Measurements from ENCODE around the gene AP5S1. TPM values are rescaled to one million over a fixed set of nuclear protein-coding genes. Genes with fewer than 3 reads are reported as not detected.
A peak's percentile ranks its signal among the peaks of the same experiment; 100 is the strongest.

The AP5S1 gene
- total and polyA plus RNA-seq, 2 donors (not counting 1 experiment from before 2014, with no cell fraction given), result 11.8 to 17.8 TPM

- Histone ChIP-seq H3K27me3 (ENCODE audit: control insufficient read depth, insufficient read depth, low read length) (no peaks in the 10 kb centered on the region), H4K20me1 (ENCODE audit: control insufficient read depth, extremely low read depth, insufficient read depth, low read length) (no peaks in the 10 kb centered on the region), H3K9ac (ENCODE audit: insufficient read depth, low read length) (peak overlapping the region; percentile 91), H3K4me3 (replicated peaks in 1 of 4; ENCODE audit: control extremely low read depth in 1 of 4, insufficient read depth in 1 of 4, low read depth in 3 of 4, low read length in 4 of 4) (peak overlapping the region; percentile 67 to 96 (median 93)), H3K27ac (ENCODE audit: insufficient read depth, low read length) (peak overlapping the region; percentile 83), H3K4me1 (ENCODE audit: control insufficient read depth, extremely low read depth, insufficient read depth, low read length) (peaks cover 7% of the 10 kb centered on the region), H3K4me2 (ENCODE audit: extremely low read depth, insufficient read depth, low read length) (peak overlapping the region; percentile 100), H3K36me3 (ENCODE audit: control insufficient read depth, insufficient read depth, low read length) (no peaks in the 10 kb centered on the region), H2AFZ (ENCODE audit: low read length) (peak overlapping the region; percentile 65), H3K9me3 (ENCODE audit: control insufficient read depth, insufficient read depth, low read depth, low read length) (no peaks in the 10 kb centered on the region), H3K79me2 (ENCODE audit: control insufficient read depth, insufficient read depth, low read length) (peaks cover 31% of the 10 kb centered on the region)
- TF ChIP-seq EZH2 (IDR thresholded peaks at IDR 0.05; ENCODE audit: low read length, missing control alignments), result no peak
- TF ChIP-seq, protein P1, sequence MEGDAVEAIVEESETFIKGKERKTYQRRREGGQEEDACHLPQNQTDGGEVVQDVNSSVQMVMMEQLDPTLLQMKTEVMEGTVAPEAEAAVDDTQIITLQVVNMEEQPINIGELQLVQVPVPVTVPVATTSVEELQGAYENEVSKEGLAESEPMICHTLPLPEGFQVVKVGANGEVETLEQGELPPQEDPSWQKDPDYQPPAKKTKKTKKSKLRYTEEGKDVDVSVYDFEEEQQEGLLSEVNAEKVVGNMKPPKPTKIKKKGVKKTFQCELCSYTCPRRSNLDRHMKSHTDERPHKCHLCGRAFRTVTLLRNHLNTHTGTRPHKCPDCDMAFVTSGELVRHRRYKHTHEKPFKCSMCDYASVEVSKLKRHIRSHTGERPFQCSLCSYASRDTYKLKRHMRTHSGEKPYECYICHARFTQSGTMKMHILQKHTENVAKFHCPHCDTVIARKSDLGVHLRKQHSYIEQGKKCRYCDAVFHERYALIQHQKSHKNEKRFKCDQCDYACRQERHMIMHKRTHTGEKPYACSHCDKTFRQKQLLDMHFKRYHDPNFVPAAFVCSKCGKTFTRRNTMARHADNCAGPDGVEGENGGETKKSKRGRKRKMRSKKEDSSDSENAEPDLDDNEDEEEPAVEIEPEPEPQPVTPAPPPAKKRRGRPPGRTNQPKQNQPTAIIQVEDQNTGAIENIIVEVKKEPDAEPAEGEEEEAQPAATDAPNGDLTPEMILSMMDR (conservative IDR thresholded peaks at IDR 0.05 in 1 of 2, IDR thresholded peaks at IDR 0.05 in 1 of 2; ENCODE audit: low read depth in 1 of 2, low read length in 2 of 2), result no peak
- no peak for DNase-seq (ENCODE audit: low read depth in 2 of 2)
These were observed 26.0 kb downstream of the AP5S1 start for GRCh38 chr20:3846378-3846739.

GRCh38 chr20:3846740-3847428 is 26.5 kb downstream of the AP5S1 start, which contains the start of gene MAVS:
Gene MAVS (plus strand): TSS chr20:3846834. CDS start chr20:3854625, 7,791 bp downstream.
- no peaks in the 10 kb centered on the region for H4K20me1 ChIP-seq (ENCODE audit: control insufficient read depth, extremely low read depth, insufficient read depth, low read length)
- peak within 1 kb of the TSS; percentile 100 for H3K4me2 ChIP-seq (ENCODE audit: extremely low read depth, insufficient read depth, low read length)
- H3K9ac ChIP-seq (ENCODE audit: insufficient read depth, low read length), result peak within 1 kb of the TSS; percentile 91
- H3K4me1 ChIP-seq (ENCODE audit: control insufficient read depth, extremely low read depth, insufficient read depth, low read length), result peaks cover 7% of the 10 kb centered on the region
- H2AFZ ChIP-seq (ENCODE audit: low read length), result peak within 1 kb of the TSS; percentile 65
- peak; percentile 75 to 77 for DNase-seq (ENCODE audit: low read depth in 2 of 2)
- peak within 1 kb of the TSS; percentile 83 for H3K27ac ChIP-seq (ENCODE audit: insufficient read depth, low read length)
- TF ChIP-seq EZH2 (IDR thresholded peaks at IDR 0.05; ENCODE audit: low read length, missing control alignments), result no peak
- TF ChIP-seq, protein P1 (conservative IDR thresholded peaks at IDR 0.05 in 1 of 2, IDR thresholded peaks at IDR 0.05 in 1 of 2; ENCODE audit: low read depth in 1 of 2, low read length in 2 of 2), result no peak
- H3K9me3 ChIP-seq (ENCODE audit: control insufficient read depth, insufficient read depth, low read depth, low read length), result no peaks in the 10 kb centered on the region
- no peaks in the 10 kb centered on the region for H3K36me3 ChIP-seq (ENCODE audit: control insufficient read depth, insufficient read depth, low read length)
- H3K79me2 ChIP-seq (ENCODE audit: control insufficient read depth, insufficient read depth, low read length), result peaks cover 31% of the 10 kb centered on the region
- H3K4me3 ChIP-seq (replicated peaks in 1 of 4; ENCODE audit: control extremely low read depth in 1 of 4, insufficient read depth in 1 of 4, low read depth in 3 of 4, low read length in 4 of 4), result peak within 1 kb of the TSS; percentile 73 to 96 (median 93)
- no peaks in the 10 kb centered on the region for H3K27me3 ChIP-seq (ENCODE audit: control insufficient read depth, insufficient read depth, low read length)

- Histone ChIP-seq H4K20me1 (ENCODE audit: control insufficient read depth, extremely low read depth, insufficient read depth, low read length) (no peaks in the 10 kb centered on the region), H3K36me3 (ENCODE audit: control insufficient read depth, insufficient read depth, low read length) (no peaks in the 10 kb centered on the region), H3K4me2 (ENCODE audit: extremely low read depth, insufficient read depth, low read length) (peak overlapping the region; percentile 84), H3K79me2 (ENCODE audit: control insufficient read depth, insufficient read depth, low read length) (peaks cover 34% of the 10 kb centered on the region), H3K9me3 (ENCODE audit: control insufficient read depth, insufficient read depth, low read depth, low read length) (no peaks in the 10 kb centered on the region), H2AFZ (ENCODE audit: low read length) (peak overlapping the region; percentile 62), H3K4me3 (replicated peaks in 1 of 4; ENCODE audit: control extremely low read depth in 1 of 4, insufficient read depth in 1 of 4, low read depth in 3 of 4, low read length in 4 of 4) (peak overlapping the region; percentile 73 to 96 (median 93)), H3K27me3 (ENCODE audit: control insufficient read depth, insufficient read depth, low read length) (no peaks in the 10 kb centered on the region), H3K9ac (ENCODE audit: insufficient read depth, low read length) (peak overlapping the region; percentile 91), H3K27ac (ENCODE audit: insufficient read depth, low read length) (peak overlapping the region; percentile 83), H3K4me1 (ENCODE audit: control insufficient read depth, extremely low read depth, insufficient read depth, low read length) (peaks cover 7% of the 10 kb centered on the region)
- no peak for TF ChIP-seq EZH2 (IDR thresholded peaks at IDR 0.05; ENCODE audit: low read length, missing control alignments)
- TF ChIP-seq, protein P1 (conservative IDR thresholded peaks at IDR 0.05 in 1 of 2, IDR thresholded peaks at IDR 0.05 in 1 of 2; ENCODE audit: low read depth in 1 of 2, low read length in 2 of 2), result no peak
- peak; percentile 23 to 24 for DNase-seq (ENCODE audit: low read depth in 2 of 2)
These were observed 27.1 kb downstream of the AP5S1 start for GRCh38 chr20:3847429-3847940.

Data from fibroblast of lung (primary cell).